Measurements from ENCODE around the gene NGEF. TPM values are rescaled to one million over a fixed set of nuclear protein-coding genes. Genes with fewer than 3 reads are reported as not detected.

NGEF gene
- total RNA-seq, 1 experiment from 2014 or later, result 5.4 TPM

GRCh38 chr2:232997749-232998665, 15.0 kb downstream of the NGEF start:
- H3K36me3 Mint-ChIP-seq, result no peaks in the 10 kb centered on the region
- ChIA-PET POLR2A (no interaction called here), CTCF (interaction anchor here (1.5 to 2.7 kb wide), 2 partner anchors 16 to 31 kb away, joined by 3 to 7 read pairs; no protein-coding TSS in a partner anchor)
- DNase-seq (ENCODE audit: low spot score) (no peak), ATAC-seq (no peak)
- peaks cover 2% of the 10 kb centered on the region; the same call in 1 of the 2 replicates for H3K27me3 Mint-ChIP-seq (ENCODE audit: low read depth)
- no peak overlapping the region for H3K4me3 Mint-ChIP-seq
- TF ChIP-seq ZNF416 (CRISPR knock-in tag; IDR thresholded peaks at IDR 0.05), result no peak
- TF ChIP-seq ZBTB21 (CRISPR knock-in tag; IDR thresholded peaks at IDR 0.05; ENCODE audit: borderline replicate concordance), result no peak
- no peak for TF ChIP-seq ATF6 (CRISPR knock-in tag; IDR thresholded peaks at IDR 0.05)
- TF ChIP-seq ZNF396 (CRISPR knock-in tag; IDR thresholded peaks at IDR 0.05; ENCODE audit: borderline replicate concordance), result no peak
- no peak for TF ChIP-seq FOXK1 (CRISPR knock-in tag; IDR thresholded peaks at IDR 0.05)
- no peak for TF ChIP-seq PRRX2 (CRISPR knock-in tag; IDR thresholded peaks at IDR 0.05)
- no peak for TF ChIP-seq GABPB1 (CRISPR knock-in tag; IDR thresholded peaks at IDR 0.05)
- TF ChIP-seq ATF2 (CRISPR knock-in tag; IDR thresholded peaks at IDR 0.05; ENCODE audit: borderline replicate concordance, low read depth), result no peak
- no peak for TF ChIP-seq NR3C1 (CRISPR knock-in tag; conservative IDR thresholded peaks at IDR 0.05; ENCODE audit: low read depth)
- no peak for TF ChIP-seq TCF7 (CRISPR knock-in tag; IDR thresholded peaks at IDR 0.05; ENCODE audit: low read depth)
- no peak for TF ChIP-seq NFATC4 (CRISPR knock-in tag; IDR thresholded peaks at IDR 0.05)
- no peak for TF ChIP-seq ZNF512 (CRISPR knock-in tag; IDR thresholded peaks at IDR 0.05; ENCODE audit: borderline replicate concordance)
- TF ChIP-seq NFE2L1 (CRISPR knock-in tag; IDR thresholded peaks at IDR 0.05), result no peak
- TF ChIP-seq IRF2 (CRISPR knock-in tag; IDR thresholded peaks at IDR 0.05; ENCODE audit: borderline replicate concordance, low read depth), result no peak
- no peak for TF ChIP-seq ZNF423 (CRISPR knock-in tag; IDR thresholded peaks at IDR 0.05)
- no peak for TF ChIP-seq STAT6 (CRISPR knock-in tag; conservative IDR thresholded peaks at IDR 0.05; ENCODE audit: low read depth)
- no peak overlapping the region for H3K27ac Mint-ChIP-seq
- no peaks in the 10 kb centered on the region for H3K4me1 Mint-ChIP-seq
- H3K9me3 Mint-ChIP-seq, result peaks cover 6% of the 10 kb centered on the region

GRCh38 chr2:232994446-232994845, 18.6 kb downstream of the NGEF start:
- DNase-seq (ENCODE audit: low spot score) (no peak), ATAC-seq (no peak)
- Mint-ChIP-seq H3K27ac (no peak overlapping the region), H3K27me3 (ENCODE audit: low read depth) (no peaks in the 10 kb centered on the region; the same call in 1 of the 2 replicates), H3K9me3 (peaks cover 10% of the 10 kb centered on the region), H3K36me3 (no peaks in the 10 kb centered on the region), H3K4me1 (no peaks in the 10 kb centered on the region), H3K4me3 (no peak overlapping the region)
- ChIA-PET CTCF (interaction anchor here (1.9 kb wide), 1 partner anchor 34 kb away, joined by 4 read pairs; no protein-coding TSS in a partner anchor), POLR2A (interaction anchor here (0.7 kb wide), 2 partner anchors 59 to 146 kb away, joined by 3 read pairs; no protein-coding TSS in a partner anchor)
- TF ChIP-seq RORB (CRISPR knock-in tag; IDR thresholded peaks at IDR 0.05) (no peak), GABPB1 (CRISPR knock-in tag; IDR thresholded peaks at IDR 0.05) (no peak), CREB1 (CRISPR knock-in tag; IDR thresholded peaks at IDR 0.05) (no peak), ZNF532 (CRISPR knock-in tag; IDR thresholded peaks at IDR 0.05; ENCODE audit: borderline replicate concordance) (no peak)
